ENCODE data around the gene GLI3. TPM values are rescaled to one million over a fixed set of nuclear protein-coding genes. Genes with fewer than 3 reads are reported as not detected.

The GLI3 gene
- total RNA-seq, 1 experiment from 2014 or later = 45.0 TPM

DNA sequence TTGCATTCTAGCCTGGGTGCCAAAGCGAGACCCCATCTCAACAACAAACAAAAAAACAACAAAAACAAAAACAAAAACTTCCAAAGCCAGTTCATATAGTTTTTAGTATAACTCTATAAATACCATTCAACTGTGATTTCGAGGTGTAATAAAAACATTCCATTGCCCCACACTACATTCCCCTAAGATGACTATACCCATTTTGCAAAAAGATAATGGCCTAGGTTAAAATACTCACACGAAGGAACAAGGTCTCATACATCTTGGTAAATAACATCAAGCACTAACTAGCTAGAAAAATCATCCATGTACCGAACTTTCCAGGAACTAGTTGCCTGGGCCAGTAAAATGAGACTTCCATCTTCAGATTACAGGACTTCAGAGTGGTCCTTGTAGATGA is 55.4 kb downstream of the GLI3 start:
- no peak overlapping the region for H3K27ac ChIP-seq (ENCODE audit: insufficient read length, low read depth, low read length)
- no CpG with 5 or more reads among the region's 4 CpGs for WGBS (ENCODE audit: extremely low coverage, insufficient read length, low lambda C conversion rate)
- peaks cover 15 to 21% (median 18%) of the 10 kb centered on the region in 3 experiments; a peak in 6 of 7 replicates for H3K36me3 Mint-ChIP-seq (ENCODE audit: insufficient read depth in 1 of 3, low read depth in 3 of 3)

More for the DNA sequence above, 55.4 kb downstream of the GLI3 start:
- no peaks in the 10 kb centered on the region for H3K27me3 Mint-ChIP-seq (ENCODE audit: low read depth)
- peaks cover 20 to 24% of the 10 kb centered on the region in 2 experiments for H3K4me1 Mint-ChIP-seq
- H3K56ac ChIP-seq (ENCODE audit: insufficient read length, low read depth, low read length) = no peak overlapping the region
- H4K91ac ChIP-seq (ENCODE audit: insufficient read length, low read depth, low read length) = no peak overlapping the region
- H2BK12ac ChIP-seq (ENCODE audit: insufficient read length, low read depth, low read length) = no peak overlapping the region
- H3K27me3 ChIP-seq (ENCODE audit: insufficient read depth, low read length) = no peaks in the 10 kb centered on the region
- H3K14ac ChIP-seq (ENCODE audit: insufficient read depth, low read length) = no peak overlapping the region
- H2BK15ac ChIP-seq (ENCODE audit: low read depth, low read length) = no peak overlapping the region
- no peaks in the 10 kb centered on the region for H3K79me1 ChIP-seq (ENCODE audit: insufficient read depth, low read depth, low read length, poor library complexity, severe bottlenecking)
- no peak overlapping the region for H3K4ac ChIP-seq (ENCODE audit: low read depth, low read length)
- H3T11ph ChIP-seq (ENCODE audit: low read length) = no peak overlapping the region
- no peak overlapping the region for H4K5ac ChIP-seq (ENCODE audit: insufficient read length, low read depth, low read length)
- DNase-seq = no peak
- H4K8ac ChIP-seq (replicated peaks; ENCODE audit: insufficient read length, low read depth, low read length) = no peak overlapping the region
- H3K4me3 Mint-ChIP-seq = no peak overlapping the region
- no peak overlapping the region for H3K27ac Mint-ChIP-seq
- no peaks in the 10 kb centered on the region for H3K79me2 ChIP-seq (ENCODE audit: insufficient read depth, low read length)
- no peaks in the 10 kb centered on the region for H3K4me1 ChIP-seq (ENCODE audit: insufficient read depth, low read length)
- no peak overlapping the region for H3K9ac ChIP-seq (ENCODE audit: extremely low read depth, insufficient read length, low read length)
- TF ChIP-seq, protein P1, sequence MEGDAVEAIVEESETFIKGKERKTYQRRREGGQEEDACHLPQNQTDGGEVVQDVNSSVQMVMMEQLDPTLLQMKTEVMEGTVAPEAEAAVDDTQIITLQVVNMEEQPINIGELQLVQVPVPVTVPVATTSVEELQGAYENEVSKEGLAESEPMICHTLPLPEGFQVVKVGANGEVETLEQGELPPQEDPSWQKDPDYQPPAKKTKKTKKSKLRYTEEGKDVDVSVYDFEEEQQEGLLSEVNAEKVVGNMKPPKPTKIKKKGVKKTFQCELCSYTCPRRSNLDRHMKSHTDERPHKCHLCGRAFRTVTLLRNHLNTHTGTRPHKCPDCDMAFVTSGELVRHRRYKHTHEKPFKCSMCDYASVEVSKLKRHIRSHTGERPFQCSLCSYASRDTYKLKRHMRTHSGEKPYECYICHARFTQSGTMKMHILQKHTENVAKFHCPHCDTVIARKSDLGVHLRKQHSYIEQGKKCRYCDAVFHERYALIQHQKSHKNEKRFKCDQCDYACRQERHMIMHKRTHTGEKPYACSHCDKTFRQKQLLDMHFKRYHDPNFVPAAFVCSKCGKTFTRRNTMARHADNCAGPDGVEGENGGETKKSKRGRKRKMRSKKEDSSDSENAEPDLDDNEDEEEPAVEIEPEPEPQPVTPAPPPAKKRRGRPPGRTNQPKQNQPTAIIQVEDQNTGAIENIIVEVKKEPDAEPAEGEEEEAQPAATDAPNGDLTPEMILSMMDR (conservative IDR thresholded peaks at IDR 0.05) = no peak
- no peaks in the 10 kb centered on the region for H3K9me3 ChIP-seq (ENCODE audit: control insufficient read depth, low read depth, low read length)
- no peaks in the 10 kb centered on the region for H4K20me1 ChIP-seq (ENCODE audit: control insufficient read depth, insufficient read depth, insufficient read length)
- H3K23me2 ChIP-seq (ENCODE audit: insufficient read length, low read depth, low read length, poor library complexity, severe bottlenecking) = no peaks in the 10 kb centered on the region
- no peak overlapping the region for H3K18ac ChIP-seq (ENCODE audit: insufficient read length, low read depth, low read length)
- no peak overlapping the region for H2BK120ac ChIP-seq (ENCODE audit: low read depth, low read length, poor library complexity, severe bottlenecking)
- no peak overlapping the region for H3K4me2 ChIP-seq (ENCODE audit: insufficient read depth, insufficient read length, low read length)
- no peak overlapping the region for H2BK5ac ChIP-seq (ENCODE audit: insufficient read length, low read length)
- H2AFZ ChIP-seq (ENCODE audit: low read length) = no peak overlapping the region
- H2BK20ac ChIP-seq (ENCODE audit: low read depth, low read length, poor library complexity, severe bottlenecking) = no peak overlapping the region
- H3K23ac ChIP-seq (ENCODE audit: insufficient read length, low read depth, low read length) = no peak overlapping the region
- H3K9me3 Mint-ChIP-seq = no peaks in the 10 kb centered on the region
- H2AK5ac ChIP-seq (ENCODE audit: insufficient read length, low read length) = no peak overlapping the region
